HG03520 (cell line): ENCODE data around the gene ST13.
A peak's percentile ranks its signal among the peaks of the same experiment; 100 is the strongest.
"Not testable (repeated sequence)": the region's sequence is repeated elsewhere in the genome, so short reads cannot be mapped to it uniquely, and the experiment has no call there.

Experiments used
- ATAC-seq: cut with Tn5 transposase; IDR thresholded peaks from one replicate; pipeline ENCODE4 v1.9.1; 2021; ENCODE audit warnings: mild to moderate bottlenecking, moderate library complexity; ENCODE audit not compliant: unreplicated experiment

ST13 gene

DNA sequence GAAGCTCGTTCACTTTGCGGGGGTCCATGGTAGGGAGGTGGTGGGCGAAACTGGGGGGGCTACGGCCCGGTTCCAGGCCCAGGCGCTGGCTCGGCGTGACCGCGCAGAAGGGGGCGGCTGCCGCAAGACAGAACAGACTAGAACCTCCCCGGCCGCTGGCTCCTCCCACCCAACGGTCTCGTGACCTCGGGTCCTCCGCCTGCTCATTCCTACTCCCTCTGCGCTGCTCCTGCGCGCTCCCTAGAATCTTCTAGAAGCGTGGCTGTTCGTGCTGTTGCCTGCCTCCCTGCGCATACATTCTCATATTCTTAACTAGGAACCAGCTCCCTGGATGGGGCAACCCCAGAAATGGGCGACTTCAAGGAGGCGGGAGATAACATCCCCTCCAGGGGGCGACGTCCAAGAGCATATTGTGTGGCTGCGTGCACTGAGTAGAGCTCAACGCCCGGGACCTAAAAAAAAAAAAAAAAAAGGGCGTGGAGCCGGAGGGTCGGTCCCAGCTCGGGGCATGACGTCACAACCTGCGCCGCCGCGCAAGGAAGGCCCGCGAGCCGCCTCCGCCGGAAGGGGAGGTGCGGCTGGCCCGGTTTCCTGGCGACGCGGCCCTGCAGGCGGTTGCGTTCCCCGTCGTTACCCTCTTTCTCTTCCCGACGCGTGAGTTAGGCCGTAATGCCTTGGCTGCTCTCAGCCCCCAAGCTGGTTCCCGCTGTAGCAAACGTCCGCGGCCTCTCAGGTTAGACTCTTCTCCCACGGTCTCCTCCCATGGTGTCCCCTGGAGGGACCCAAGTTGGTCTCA, at the start of gene ST13, which contains the start of gene XPNPEP3:
ST13 (minus strand) TSS at position 127 of the 796 bp plus-strand sequence; CDS start at position 28, 99 bp downstream.
XPNPEP3 (plus strand) TSS at position 636 of the 796 bp plus-strand sequence; CDS start at position 670, 34 bp downstream.
- ATAC-seq = peak; percentile 75

DNA sequence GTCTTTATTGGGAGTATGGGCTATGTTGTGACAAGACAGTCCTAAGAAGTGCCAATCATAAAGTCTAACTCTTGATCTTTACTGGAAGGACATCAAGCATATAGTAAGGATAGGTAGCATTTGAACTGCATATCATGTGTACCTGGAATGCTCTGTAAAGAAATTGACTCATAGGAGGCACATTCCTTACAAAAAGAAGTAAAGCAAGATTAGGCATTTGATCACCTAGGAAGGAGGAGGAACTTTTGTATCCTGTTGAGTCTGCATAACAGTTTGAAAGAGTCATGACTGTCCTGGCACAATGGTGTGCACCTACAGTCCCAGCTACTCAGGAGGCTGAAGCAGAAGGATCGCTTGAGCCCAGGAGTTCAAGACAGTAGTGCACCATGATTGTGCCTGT, 47.7 kb upstream of the ST13 start:
- ATAC-seq = no peak

DNA sequence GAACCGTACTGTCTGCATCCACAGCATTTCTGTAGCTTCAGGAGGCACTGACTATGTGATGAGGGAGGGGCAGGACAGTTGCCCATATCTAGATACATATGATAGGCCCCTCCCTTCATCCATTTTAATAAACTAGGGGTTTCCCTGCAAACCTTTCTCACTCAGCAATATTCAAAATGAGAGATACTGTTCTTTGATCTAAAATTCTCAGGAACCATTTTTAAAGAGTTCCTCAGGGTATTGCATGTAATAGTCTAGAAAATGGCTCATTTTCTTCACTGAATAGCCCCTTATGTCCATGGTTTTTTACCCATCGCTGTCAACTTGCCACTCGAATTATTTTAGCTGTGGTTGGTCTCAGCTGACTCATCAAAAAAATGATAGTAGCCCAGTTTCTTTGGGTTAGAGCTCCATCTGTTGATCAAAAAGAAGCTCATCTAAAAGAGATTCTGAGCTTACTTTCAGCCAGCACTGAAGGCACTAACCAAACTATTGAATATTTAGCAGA, 42.5 kb upstream of the ST13 start:
- no peak for ATAC-seq

DNA sequence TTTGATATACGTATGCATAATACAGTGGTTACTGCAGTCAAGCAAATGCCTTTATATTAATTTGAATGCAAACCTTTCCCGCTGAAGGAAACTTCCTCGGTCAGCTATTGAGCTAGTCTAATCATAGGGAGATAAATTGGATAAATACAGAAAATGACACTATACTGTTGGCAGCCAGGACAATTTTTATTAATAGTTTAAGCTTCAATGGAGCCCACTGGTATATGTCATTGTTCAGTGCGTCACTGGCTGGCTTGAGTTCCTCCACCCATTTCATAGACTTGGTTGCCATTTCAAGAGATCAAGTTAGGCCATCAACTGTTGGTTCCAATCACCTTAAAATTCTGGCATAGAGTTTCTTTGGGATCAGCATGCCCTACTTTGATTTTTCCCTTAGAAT, 38.0 kb upstream of the ST13 start:
- ATAC-seq = no peak

DNA sequence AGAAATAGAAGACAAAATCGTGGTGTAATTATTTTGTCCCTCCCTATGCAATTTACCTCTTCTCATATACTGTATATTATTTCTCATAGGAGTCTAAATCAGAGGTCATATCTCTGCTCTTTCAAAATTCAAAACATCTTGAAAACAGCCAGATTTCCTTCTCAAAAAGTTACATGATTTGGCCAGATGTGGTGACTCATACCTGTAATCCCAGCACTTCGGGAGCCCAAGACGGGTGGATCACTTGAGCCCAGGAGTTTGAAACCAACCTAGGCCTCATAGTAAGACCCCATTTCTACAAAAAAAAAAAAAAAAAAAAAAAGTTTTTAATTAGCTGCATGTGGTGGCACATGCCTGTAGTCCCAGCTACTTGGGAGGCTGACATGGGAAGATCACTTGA, 34.4 kb upstream of the ST13 start:
- no peak for ATAC-seq

DNA sequence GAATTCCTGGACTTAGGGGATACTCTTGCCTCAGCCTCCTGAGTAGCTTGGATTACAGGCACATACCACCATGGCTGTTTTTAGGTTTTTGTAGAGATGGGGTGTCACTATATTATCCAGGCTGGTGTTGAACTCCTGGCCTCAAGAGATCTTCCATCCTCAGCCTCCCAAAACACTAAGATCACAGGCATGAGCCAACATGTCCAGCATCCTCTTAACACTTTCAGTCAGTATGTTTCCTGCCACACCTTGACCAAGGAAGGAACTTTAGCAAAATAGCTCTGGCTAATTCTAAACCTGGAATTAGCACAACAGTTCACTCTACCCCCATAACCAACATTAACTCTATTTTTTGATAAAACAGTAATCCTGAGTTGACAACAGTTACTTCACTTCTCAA, 32.7 kb upstream of the ST13 start:
- no peak for ATAC-seq

DNA sequence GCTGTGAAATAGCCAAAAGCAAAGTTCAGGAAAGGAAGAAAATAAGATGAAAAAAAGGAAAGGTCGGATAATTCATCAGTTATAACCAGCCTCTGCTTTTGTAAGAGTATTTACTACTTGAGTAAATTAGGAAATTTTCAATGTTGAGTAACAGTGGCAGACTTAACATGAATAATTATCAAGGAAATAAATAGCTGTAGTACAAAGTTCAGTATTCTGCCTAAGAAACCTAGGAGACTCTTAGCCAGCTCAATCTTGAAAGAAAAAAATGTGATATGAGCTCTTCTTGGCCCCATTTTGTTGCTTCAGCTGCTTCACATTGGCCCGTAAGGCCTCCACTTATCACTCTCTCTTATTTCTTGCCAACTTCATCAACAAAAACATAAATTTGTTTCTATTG, 22.5 kb upstream of the ST13 start:
- no peak for ATAC-seq

DNA sequence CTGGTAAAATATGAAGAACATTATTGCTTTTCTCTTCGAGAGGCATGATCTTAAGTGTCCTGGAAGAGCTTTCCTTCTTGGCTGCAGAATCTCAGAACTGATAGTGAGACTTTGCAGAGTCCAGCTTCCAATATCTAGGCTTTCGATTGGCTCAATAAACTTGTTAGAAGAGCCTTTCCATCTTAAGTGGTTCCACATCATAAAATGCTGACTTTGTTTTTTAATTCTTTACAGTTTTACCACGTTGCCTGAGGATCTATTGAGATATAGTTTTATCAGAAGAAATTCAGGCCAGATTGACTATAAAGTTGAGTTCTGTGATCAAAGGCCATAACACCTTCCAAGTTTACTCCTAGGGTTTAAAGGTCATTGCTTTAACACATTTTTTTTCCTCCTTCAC, 21.0 kb upstream of the ST13 start:
- ATAC-seq = no peak

DNA sequence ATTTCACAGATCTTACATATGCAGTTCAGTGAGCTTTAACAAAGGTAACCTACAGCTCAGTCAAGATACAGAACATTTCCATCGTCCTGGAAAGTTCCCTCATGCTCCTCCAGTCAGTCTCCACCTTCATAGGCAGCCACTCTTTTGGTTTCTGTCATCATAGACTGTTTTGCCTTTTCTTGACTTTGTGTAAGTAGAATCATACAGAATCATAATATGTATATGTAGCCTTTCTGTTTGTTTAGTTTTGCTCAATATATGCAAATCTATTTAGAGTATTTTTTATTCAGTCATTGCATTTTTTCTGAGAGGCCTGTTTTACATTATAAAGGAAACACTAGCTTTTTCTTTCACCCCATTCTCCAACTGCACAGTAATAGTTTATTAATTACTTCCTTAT, 20.5 kb upstream of the ST13 start:
- no peak for ATAC-seq

DNA sequence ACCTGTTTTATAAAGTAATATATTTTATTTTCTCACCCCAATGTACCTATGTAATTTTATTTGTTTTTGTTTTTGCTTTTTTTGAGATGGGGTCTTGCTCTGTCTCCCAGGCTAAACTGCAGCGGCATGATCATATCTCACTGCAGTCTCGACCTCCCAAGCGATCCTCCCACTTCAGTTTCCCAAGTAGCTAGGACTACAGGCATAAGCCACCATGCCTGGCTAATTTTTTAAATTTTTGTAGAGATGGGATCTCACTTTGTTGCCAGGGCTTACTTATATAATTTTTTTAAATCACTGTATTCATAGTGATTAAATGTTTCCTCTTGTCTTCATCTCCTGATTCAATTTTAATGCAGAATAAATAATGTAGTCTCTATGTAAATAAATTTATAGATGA, 18.7 kb upstream of the ST13 start:
- ATAC-seq = no peak

DNA sequence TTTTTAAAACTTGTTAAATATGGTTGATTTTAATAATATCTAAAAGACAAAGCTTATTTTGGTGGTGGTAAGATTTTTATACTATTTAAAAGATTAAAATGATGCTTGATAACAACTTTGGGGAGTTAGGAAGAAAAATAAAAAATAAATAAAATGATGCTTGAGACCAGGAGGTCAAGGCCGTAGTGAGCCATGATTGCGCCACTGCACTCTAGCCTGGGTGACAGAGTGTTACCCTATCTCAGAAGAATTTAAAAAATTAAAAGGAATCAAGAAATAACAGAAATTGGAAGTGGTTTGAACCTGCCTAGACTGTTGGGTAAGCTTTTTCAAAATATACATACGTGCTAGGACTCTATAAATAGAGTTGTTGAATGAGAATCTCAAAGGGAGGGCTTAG, 17.6 kb upstream of the ST13 start:
- no peak for ATAC-seq

DNA sequence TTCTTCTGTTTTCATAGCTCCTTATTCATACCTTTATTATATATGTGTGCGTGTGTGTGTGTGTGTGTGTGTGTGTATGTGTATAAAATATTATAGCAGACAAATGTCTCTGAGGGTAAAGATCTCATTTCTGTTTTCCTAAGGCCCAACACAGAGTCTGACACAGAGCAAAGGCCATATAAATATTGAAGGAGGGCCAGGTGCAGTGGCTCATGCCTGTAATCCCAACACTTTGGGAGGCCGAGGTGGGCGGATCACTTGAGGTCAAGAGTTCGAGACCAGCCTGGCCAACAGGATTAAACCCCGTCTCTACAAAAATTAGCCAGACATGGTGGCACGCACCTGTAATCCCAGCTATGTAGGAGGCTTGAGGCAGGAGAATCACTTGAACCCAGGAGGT, 11.9 kb upstream of the ST13 start:
- not testable (repeated sequence) for ATAC-seq

DNA sequence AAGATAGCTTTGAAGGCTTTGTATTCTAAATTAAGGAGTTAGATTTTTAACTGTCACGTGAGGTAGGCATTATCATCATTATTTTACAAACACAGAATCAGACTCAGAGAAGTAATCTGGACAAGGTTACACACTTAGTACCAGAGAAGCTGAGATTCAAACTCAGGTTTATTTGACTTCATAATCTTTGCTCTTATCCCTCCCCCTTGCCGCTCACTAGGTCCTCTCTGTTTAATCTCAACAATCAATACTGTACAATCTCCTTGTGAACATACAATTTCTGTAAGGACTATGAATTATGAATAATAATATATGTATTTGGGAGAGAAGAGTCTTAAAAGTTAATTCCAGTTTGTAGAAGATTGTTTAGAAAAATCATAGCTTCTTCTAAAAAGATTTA, 10.7 kb upstream of the ST13 start:
- ATAC-seq = no peak

DNA sequence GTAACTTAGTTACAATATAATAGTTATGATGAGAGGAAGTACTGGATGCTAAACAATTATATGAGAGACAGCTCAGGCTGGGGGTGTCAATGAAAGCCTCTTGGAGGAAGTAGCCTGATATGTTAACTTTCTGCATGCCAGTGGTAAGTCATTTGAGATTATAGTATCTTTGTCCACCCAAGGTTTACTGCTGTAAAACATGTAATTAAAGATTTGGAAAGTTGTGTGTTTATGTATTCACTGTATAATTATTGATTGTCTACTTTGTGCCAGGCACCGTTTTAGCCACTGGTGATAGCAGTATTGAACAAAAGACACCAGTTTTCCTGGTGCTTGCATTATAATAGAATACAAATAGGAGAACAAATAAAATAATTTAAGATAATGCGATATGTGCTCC, 6.1 kb upstream of the ST13 start:
- ATAC-seq = no peak

DNA sequence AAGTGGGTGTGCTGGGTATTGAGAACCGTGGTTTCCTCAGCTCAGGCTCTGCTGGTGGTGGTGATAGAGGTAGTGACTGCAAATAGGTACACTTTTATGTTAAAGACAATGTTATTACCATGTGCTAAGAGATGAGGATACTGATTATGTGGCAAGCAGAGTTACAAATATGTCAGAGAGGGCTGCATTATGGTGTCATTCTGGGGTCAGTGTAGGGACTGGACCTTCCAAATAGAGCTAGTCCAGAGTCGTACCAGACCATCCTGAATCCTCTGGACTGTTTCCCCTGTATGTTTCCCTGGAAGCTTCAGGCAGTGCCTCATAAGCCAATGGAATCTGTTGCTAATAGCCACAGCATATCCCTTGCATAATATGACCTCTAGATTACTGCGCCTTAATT, 5.6 kb upstream of the ST13 start, which contains the start of gene DNAJB7:
DNAJB7 (minus strand) TSS at position 101 of the 400 bp plus-strand sequence. CDS start 119 bp downstream, outside the sequence.
- no peak for ATAC-seq

DNA sequence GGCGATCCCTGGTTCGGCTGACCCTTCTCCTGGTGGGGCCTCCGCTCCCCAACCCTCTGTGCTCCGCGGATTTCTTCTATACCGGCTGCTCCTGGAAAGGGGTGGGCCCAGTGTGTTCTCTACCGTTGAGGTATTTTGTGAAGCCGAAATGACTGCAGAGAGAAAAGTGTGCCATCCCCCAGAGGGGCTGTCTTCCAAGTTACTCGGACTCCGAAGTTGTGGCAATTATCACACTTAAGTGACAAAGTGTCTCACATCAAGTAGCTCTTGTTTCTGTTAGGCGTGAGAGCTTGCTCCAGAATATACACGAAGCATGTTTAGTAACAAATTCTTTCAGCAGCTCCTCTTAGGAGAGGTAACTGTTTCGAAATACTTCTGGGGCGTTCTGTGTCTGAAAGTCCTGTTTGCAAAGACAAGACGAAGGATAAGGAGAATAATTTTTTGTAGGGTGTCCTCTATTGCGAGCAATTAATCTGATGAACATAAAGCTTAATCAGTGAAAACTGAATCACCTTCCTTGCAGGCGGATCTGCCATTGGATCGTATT, 943 bp upstream of the ST13 start:
- ATAC-seq = no peak

DNA sequence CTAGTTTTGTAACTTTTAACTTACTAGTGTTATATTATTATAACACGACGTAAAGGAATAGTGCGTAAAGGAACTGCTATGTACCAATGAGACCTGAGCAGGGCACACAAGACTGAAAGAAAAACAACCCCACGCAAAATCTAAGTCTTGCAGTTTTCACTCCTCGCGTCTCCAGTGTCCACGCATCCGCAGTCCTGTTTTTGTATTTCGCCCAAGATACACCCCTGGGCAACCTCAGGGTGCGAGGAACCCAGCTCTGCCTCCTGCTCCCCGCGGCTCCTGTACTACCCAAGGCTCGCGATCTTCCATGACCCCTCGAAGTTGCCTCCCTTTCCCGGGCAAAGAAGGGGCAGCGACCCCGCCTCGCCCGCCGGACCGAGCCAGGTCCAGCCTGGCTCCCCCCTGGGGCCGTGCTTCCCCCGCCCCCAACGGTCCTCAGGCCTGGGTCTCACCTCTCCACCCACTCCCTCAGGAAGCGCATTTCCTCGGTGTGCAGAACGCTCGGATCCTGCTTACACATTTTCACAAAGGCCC, 393 bp downstream of the ST13 start:
- peak; percentile 23 for ATAC-seq

DNA sequence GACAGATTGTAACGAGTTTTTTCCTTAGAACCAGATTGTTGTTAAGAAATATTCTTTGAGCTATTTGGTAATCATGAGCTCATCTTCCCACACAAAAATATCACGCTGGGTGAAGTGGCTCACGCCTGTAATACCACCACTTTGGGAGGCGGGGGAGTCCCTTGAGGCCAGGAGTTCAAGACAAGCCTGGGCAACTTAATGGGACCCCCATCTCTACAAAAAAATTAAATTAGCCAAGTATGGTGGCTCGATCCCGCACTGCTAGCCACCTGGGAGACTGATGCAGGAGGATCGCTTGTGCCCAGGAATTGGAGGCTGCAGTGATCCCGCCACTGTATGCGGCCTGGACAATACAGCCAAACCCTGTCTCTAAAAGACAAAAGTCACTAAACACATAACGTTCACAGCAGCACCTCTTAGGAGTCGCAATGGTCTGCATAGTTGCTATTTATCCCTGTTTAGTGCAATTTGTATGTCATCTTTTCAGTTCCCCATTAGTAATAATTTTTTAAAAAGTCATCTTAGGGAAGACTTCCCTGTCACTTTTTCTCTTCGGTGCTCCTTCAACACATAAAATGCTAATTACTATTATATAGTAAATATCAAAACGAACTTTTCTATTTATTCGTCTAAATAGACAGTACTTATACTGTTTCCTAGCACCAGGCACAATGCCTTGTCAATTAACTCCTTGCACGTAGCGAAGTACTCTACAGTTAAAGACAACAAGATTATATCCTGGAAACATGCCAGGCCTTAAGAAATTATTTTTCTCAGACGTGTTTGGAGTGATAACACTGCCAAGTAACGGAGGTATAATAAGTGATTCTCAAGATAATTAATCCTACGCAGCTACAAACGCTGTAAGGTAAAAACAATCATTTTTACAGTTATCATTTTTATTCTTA, 1.1 kb downstream of the ST13 start:
- ATAC-seq = no peak

DNA sequence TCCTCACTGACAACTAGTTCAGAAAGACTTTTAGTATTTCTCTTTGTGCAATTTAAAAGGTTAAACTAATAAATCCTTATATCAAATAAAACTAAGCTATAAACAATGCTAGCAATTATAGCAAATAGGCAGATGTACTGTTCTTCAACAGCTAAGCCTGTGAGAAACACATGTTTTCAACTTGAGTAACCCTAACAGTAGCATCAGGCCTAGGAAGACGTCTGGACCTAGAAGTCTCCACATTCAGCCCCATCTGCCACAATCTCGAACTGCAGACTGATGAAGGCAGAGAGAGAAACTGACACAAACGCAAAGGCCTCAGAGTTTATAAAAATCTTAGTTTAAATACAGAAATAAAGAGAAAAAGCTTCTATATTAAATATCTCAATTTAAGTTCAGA, 2.5 kb downstream of the ST13 start:
- no peak for ATAC-seq

DNA sequence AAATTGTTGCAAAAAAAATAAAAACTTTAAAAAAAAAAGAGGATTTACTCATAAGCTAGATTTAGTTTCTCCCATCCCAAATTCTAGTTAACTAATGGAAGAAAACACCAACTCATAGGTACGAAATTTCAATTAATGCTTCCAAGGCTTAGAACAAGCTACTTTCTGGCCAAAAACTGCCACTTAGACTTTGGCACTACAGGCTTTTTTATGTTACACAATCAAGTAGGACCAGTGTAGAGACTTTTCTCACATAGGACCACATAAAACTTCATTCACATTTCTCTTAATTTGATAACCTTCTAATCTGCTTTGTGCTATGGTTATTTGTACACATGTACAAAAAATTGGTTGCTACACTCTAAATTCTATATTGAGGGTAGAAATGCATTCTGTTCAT, 3.1 kb downstream of the ST13 start:
- ATAC-seq = no peak

DNA sequence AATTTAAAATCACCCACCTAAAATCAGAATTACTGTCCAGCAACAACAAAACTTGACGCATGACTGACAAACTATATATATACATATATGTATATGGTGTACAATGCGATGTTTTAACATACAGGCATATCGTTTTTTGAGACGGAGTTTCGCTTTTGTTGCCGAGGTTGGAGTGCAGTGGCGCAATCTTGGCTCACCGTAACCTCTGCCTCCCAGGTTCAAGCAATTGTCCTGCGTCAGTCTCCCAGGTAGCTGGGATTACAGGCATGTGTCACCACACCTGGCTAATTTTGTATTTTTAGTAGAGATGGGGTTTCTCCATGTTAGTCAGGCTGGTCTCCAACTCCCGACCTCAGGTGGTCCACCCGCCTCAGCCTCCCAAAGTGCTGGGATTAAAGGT, 10.6 kb downstream of the ST13 start:
- not testable (repeated sequence) for ATAC-seq
